ENCODE results near the gene OR2A5. TPM values are rescaled to one million over a fixed set of nuclear protein-coding genes. Genes with fewer than 3 reads are reported as not detected.
"Not testable (repeated sequence)": the region's sequence is repeated elsewhere in the genome, so short reads cannot be mapped to it uniquely, and the experiment has no call there.

OR2A5 gene
- total RNA-seq, 1 donor from 2014 or later = not detected

DNA sequence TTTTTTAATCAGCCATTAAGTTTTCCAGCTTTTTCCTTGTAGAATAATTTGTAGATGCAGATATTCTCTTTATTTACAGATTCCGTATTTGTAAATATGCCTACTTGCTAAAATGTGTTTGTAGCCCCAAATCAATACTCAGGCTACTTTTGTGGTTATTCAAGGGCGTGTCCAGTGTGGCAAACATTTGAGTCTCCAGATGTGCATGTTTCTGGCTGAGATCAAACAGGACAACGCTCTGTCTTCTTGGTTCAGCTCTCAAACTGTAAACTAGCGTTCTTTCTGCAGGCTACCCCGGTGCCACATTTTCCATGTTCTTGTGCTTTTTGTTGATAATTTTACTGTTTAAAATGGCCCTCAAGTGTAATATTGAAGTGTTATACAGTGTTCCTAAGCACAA, 16.2 kb upstream of the OR2A5 start:
- intact Hi-C loops (cut with DNase I) = no loop called here
- no peak for DNase-seq (ENCODE audit: low spot score)

DNA sequence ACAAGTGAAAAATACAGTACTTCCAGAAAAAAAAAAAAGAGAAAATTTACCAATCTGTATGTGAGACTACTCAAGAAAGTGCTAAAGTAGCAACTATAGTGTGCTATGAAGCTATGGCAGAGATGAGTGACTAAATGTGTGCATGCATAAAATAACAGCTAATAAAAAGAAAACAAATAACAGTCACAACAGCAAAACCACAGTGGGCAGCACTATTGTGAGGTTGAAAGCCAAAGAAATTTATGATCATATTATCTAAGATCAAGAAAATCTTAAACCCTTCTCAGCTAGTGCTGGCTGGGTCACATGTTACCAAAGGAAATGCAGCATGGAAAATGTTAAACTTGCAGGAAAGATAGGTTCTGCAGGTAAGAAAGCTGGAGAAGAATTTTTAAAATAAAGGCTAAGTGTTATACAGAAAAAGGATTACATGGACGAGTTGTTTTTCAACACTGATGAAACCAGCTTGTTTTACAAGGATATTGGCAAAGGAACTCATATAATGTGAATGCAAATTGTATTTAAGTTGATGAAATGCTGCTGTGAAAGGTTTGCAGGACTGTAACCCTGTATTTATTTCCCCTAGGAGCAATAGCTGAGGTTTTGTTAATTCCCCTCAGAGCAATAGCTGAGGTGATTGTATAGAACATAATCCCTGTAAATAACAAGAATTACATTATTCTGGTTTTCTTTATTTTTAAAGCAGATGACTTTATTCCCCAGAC, 15.6 kb upstream of the OR2A5 start:
- intact Hi-C loops (cut with DNase I) = no loop called here
- DNase-seq (ENCODE audit: low spot score) = no peak

DNA sequence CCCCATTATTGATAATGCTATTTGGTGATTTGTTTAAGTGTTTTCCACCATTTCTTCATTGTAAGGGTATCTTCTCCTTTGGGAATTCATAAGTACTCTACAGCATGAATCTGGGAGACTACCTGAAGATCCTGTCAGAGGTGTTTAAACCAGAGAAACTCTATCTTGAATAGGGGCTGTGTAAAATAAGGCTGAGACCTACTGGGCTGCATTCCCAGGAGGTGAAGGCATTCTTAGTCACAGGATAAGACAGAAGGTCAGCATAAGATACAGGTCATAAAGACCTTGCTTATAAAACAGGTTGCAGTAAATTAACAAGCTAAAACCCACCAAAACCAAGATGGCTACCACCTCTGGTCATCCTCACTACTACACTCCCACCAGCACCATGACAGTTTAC, 13.4 kb upstream of the OR2A5 start:
- intact Hi-C loops (cut with DNase I) = no loop called here
- DNase-seq (ENCODE audit: low spot score) = no peak

GRCh38 chr7:144036302-144036885, 12.4 kb upstream of the OR2A5 start:
- DNase-seq (ENCODE audit: low spot score) = no peak
- intact Hi-C loops (cut with DNase I) = no loop called here

DNA sequence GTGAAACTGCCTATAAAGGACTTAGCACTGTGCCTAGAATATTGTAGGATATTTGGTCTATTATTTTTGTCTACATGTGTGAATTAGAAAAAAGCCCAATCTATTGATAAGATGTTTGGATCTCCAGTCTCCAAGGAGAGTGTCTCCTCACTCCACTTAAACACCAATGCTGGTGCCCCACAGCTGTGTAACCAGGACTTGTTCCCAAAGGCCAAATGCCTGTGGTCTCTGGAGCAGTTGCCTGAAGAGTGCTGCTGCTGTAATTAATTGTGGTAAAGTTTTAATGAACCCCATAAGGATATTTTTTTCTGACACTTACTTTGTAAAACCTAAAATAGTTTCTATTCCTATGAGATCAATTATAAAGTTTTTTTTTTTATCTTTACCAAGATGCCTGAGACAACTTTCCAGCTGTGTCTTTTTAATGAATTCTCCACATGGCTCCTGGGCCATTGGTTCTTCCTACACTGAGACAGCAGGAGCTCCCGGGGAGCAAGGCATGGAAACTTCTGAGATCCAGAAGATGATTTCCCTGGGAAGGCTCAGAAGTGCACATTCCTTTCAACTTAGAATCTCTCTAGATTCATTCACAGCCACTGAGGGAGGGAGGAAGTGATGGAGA, 11.2 kb upstream of the OR2A5 start:
- intact Hi-C loops (cut with DNase I) = no loop called here
- no peak for DNase-seq (ENCODE audit: low spot score)

DNA sequence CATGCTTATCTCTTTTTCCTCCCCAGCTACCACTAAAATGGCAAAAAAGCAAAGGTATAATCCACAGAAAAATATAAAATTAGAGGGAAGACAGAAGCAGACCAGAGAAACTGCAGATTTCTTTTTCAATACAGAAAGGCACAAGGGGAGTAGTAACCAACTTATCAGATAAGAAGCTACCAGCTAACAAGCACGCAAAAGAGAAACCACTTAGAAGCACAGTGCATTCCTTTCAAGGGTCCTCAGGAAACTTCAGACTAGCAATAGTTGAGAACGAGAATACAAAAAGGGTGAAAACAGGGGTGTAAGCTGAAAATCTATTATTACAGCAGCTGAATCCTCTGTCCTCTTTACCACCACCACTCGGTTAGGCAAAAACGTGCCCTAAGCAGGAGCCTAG, 9.9 kb upstream of the OR2A5 start:
- DNase-seq (ENCODE audit: low spot score) = no peak
- intact Hi-C loops (cut with DNase I) = no loop called here

DNA sequence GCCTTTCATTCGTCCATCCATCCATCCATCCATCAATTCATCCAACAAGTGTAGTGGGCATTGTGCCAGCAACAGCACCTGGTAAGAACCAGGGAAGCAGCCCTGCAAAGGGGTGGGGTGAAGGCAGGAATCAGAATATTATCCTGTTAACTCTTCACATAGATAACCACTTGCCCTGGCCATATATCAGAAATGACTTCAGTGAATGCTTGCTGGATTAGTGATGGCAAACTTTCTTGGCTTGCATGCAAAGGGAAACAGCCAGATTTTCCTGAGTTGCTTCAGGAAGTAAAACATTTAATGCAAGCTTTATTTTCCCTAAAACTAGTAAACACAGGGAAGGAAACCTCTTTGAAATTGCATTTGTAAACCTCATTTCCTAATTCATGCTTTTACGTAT, 743 bp downstream of the OR2A5 start:
- intact Hi-C loops (cut with DNase I) = no loop called here
- no peak for DNase-seq (ENCODE audit: low spot score)

GRCh38 chr7:144050093-144050492, 1.3 kb downstream of the OR2A5 start:
- intact Hi-C loops (cut with DNase I) = no loop called here
- DNase-seq (ENCODE audit: low spot score) = no peak

DNA sequence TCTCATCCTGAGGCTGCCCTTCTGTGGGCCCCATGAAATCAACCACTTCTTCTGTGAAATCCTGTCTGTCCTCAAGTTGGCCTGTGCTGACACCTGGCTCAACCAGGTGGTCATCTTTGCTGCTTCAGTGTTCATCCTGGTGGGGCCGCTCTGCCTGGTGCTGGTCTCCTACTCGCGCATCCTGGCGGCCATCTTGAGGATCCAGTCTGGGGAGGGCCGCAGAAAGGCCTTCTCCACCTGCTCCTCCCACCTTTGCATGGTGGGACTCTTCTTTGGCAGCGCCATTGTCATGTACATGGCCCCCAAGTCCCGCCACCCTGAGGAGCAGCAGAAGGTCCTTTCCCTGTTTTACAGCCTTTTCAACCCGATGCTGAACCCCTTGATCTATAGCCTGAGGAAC, 2.1 kb downstream of the OR2A5 start:
- DNase-seq (ENCODE audit: low spot score); intact Hi-C loops (cut with DNase I): not testable (repeated sequence)

DNA sequence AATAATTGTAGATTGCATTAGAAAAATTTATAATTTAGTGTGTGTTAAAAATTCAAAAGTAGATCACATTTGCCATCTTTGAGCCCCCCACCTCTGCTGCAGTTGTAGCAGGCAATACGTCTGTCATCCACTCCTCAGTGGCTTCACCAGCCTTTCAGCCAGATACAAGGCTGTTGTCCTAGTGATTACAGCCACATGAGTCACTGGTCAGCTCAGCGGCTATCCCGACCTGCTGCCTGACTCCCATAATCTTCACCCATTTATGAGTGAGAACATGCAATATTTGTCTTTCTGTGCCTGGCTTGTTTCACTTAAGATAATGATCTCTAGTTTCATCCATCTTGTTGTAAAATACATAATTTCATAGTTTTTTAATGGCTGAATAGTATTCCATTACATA, 9.2 kb downstream of the OR2A5 start:
- DNase-seq (ENCODE audit: low spot score) = no peak
- intact Hi-C loops (cut with DNase I) = no loop called here

GRCh38 chr7:144063710-144064109, 15.0 kb downstream of the OR2A5 start:
- no peak for DNase-seq (ENCODE audit: low spot score)
- intact Hi-C loops (cut with DNase I) = no loop called here

DNA sequence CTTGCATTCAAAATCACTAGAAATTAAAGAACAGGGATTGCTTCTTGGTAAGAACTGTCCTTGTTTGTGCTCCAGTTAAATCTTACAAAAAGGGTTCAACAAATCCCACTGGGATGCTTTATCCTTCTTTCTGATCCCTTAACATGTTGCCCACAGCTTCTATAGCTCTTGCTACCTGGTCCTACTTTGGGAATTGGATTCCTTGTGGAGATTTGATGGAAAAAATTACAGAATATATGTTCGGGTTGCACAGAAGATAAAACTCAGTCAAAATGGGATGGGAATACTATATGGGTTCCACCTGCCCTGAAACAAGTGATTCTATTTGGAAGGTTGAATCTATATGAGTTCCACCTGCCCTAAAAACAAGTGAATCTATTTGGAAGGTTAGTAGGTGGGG, 20.8 kb downstream of the OR2A5 start, which contains the start of gene OR2A25:
OR2A25 (plus strand) TSS at position 301 of the 400 bp plus-strand sequence. CDS start 4,409 bp downstream, outside the sequence.
- intact Hi-C loops (cut with DNase I) = no loop called here
- DNase-seq (ENCODE audit: low spot score) = no peak

DNA sequence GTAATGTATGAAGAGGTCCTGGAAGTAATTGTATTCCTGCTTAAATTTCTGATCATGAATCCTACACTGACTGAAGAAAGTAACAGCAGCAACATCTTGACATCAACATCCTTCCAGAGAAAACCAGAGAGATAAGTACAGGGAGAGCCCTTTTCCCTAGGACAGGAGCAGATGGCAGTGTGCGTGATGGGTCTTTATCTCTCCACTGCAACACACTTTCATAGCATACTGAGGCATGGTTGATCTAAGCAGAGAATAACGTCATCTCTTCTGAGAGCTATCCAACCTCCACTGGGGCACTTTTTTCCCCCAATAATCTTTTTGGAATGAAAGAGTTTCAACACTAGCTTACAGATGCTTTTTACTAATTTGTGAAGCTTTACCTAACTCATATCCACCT, 21.2 kb downstream of the OR2A5 start:
- DNase-seq (ENCODE audit: low spot score) = no peak
- intact Hi-C loops (cut with DNase I) = no loop called here

GRCh38 chr7:144074374-144074773, 25.6 kb downstream of the OR2A5 start:
- no peak for DNase-seq (ENCODE audit: low spot score)
- intact Hi-C loops (cut with DNase I) = no loop called here

- no peak for DNase-seq (ENCODE audit: low spot score)
- intact Hi-C loops (cut with DNase I) = no loop called here
Measured at GRCh38 chr7:144085978-144086377, 37.2 kb downstream of the OR2A5 start, which contains the start of gene OR2A12. Gene OR2A12, plus strand, starts transcription at chr7:144086278. Its CDS starts 8,830 bp downstream, at chr7:144095108.

DNA sequence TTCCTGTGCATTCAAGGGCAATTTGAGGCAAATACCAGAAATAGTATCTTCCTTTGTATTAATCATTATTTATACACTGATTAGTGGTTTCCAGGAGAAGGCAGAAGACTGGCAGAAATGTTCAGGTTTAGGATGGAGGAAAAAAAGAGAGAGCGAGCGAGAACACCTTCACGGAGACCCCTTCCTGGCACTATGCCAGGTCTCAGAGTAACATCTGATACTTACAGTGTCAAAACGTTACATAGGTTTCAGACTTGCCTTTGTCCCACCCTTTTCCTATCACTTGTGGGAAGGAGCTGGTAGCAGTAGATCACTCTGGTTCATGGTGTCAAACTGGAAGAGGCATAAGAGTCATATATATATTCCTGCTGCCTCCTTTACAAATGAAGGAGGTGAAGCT, 38.0 kb downstream of the OR2A5 start:
- intact Hi-C loops (cut with DNase I) = no loop called here
- no peak for DNase-seq (ENCODE audit: low spot score)

GRCh38 chr7:144087230-144087629, 38.5 kb downstream of the OR2A5 start:
- intact Hi-C loops (cut with DNase I) = no loop called here

DNA sequence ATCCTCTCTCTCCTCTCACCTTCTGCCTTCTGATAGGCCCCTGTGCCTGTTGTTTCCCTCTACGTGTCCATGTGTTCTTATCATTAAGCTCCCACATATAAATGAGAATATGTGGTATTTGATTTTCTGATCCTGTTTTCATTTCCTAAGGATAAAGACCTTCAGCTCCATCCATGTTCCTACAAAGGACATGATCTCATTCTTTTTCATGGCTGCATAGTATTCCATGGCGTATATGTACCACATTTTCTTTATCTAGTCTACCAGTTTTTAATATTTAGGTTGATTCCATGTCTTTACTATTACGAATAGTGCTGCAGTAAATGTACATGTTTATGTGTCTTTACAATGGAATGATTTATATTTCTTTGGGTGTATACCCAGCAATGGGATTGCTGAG, 41.9 kb downstream of the OR2A5 start:
- no peak for DNase-seq (ENCODE audit: low spot score)
- intact Hi-C loops (cut with DNase I) = no loop called here

More at GRCh38 chr7:144087230-144087629, 38.5 kb downstream of the OR2A5 start:
- no peak for DNase-seq (ENCODE audit: low spot score)

DNA sequence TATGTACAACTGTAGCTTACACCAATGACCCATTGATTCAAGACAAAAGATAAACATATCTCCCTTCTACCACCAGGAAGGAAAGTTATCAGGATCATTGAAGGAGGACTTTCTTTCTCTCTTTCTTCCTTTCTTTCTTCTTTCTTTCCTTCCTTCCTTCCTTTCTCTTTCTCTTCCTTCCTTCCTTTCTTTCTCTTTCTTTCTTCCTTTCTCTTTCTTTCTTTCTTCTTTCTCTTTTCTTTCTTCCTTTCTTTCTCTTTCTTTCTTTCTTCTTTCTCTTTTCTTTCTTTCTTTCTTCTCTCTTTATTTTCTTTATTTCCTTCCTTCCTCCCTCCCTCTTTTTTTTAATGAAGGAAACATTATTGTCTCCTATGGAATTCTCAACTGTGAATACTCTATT, 50.0 kb downstream of the OR2A5 start:
- no peak for DNase-seq (ENCODE audit: low spot score)
- intact Hi-C loops (cut with DNase I) = no loop called here

DNA sequence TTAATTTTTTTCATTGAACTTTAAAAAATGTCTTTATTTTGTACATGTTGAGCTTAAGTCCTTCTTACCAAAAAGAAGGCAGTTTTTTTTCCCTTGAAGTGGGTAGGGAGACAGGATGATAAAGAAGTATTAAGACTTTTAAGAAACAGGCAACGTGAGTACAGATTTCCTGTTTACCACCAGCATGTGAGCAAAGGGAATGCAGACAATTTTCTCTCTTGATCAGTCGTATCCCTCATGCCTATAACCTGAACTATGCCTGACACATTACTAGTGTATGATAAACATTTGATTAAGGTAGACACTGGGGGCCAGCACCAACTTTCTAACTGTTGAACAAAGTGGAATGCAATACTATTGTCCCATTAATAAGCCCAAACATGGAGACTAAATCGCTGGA, 51.9 kb downstream of the OR2A5 start:
- no peak for DNase-seq (ENCODE audit: low spot score)
- intact Hi-C loops (cut with DNase I) = no loop called here

DNA sequence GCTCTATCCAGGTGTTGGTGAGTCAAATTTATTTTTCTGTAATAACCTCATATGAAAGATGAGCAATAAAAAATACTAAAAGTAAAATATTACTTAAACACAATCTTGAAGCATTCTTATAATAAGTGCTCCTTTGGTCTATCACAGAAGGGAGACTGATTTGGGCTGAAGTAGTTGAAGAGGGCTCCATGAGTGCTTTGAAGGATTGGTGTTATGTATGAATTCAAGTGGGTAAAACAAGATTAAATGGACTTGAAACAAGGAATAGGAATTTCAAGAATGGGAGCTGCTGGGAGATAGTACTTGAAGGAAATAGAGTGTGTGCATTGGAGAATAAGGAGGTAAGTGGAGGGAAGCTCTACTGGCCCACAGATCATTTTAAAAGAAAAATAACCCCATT, 53.3 kb downstream of the OR2A5 start:
- intact Hi-C loops (cut with DNase I) = no loop called here
- no peak for DNase-seq (ENCODE audit: low spot score)

Data from cardiac septum (tissue), 1 donor.